K562 (cell line): ENCODE measurements around the gene PRSS12. TPM values are rescaled to one million over a fixed set of nuclear protein-coding genes. Genes with fewer than 3 reads are reported as not detected.

Source experiments
- ATAC-seq: fragments of 200-7000 bp; cut with Tn5 transposase; 3 replicates; pipeline ENCODE4 v1.9.1; 2020; ENCODE audit warnings: moderate library complexity
- BruUV-seq: library from RNA; stranded (reverse); fragments of 400-500 nt; replicated peaks from 2 replicates; lab custom pipeline; 2021; lab: Mats Ljungman, UMichigan
- CTCF ChIA-PET: fragments of 300-600 bp; formaldehyde crosslinking; extraction: SDS; loops from one replicate; lab custom pipeline; 2021; ENCODE audit warnings: low intra/inter-chr PET ratio; lab: Yijun Ruan, JAX
- POLR2A ChIA-PET: fragments of 300-600, 350-650 bp; sonication (Branson Sonifier 250); formaldehyde crosslinking; extraction: SDS; loops from one replicate; lab custom pipeline; 2021; ENCODE audit warnings: antibody characterized with exemption, inconsistent platforms; lab: Yijun Ruan, JAX
- DNase-seq, 4 experiments: peaks; one replicate each; pipeline versions ENCODE4 v3.0.0 to v3.0.0-alpha.2; 2011 to 2018; ENCODE audit warnings: low spot score in 3 of 4, mixed read lengths in 3 of 4; ENCODE audit errors: extremely low read depth in 1 of 4
- FAIRE-seq: peaks from 2 replicates; lab custom pipeline; 2011; peaks lifted over from hg19 to GRCh38; lab: Jason Lieb, UNC
- H2AFZ ChIP-seq: 2 replicates; pipeline ENCODE4 v1.6.0; 2011; ENCODE audit warnings: low read depth, low read length, control low read depth, inconsistent platforms
- H3K27ac ChIP-seq: fragments of 200-600 bp; 3 replicates; pipeline ENCODE4 v1.8.0; 2011; ENCODE audit warnings: low read depth, mild to moderate bottlenecking, control low read depth, inconsistent platforms, low read length, moderate library complexity, mixed read lengths; ENCODE audit errors: extremely low read depth
- H3K27me3 ChIP-seq, 2 experiments: fragments of 300-600 bp in 1 of 2; 2 replicates in 1 of 2; 3 replicates in 1 of 2; pipeline versions ENCODE4 v1.6.0 to v1.8.0; 2011; ENCODE audit warnings: inconsistent platforms in 2 of 2, low read length in 2 of 2, mild to moderate bottlenecking in 1 of 2, mixed read lengths in 1 of 2, moderate library complexity in 1 of 2; ENCODE audit not compliant: control insufficient read depth in 2 of 2, insufficient read depth in 2 of 2
- H3K36me3 ChIP-seq: fragments of 300-600 bp; 3 replicates; pipeline ENCODE4 v1.8.0; 2011; ENCODE audit warnings: mild to moderate bottlenecking, low read length, inconsistent platforms; ENCODE audit not compliant: control insufficient read depth, insufficient read depth
- H3K4me1 ChIP-seq, 2 experiments: fragments of 200-600 bp in 1 of 2; replicated peaks in 1 of 2; 2 replicates in 1 of 2; 3 replicates in 1 of 2; pipeline versions ENCODE4 v1.5.1 to v1.8.0; 2011; ENCODE audit warnings: inconsistent platforms in 2 of 2, low read length in 2 of 2, mild to moderate bottlenecking in 1 of 2, mixed read lengths in 1 of 2, moderate library complexity in 1 of 2; ENCODE audit not compliant: control insufficient read depth in 2 of 2, insufficient read depth in 2 of 2
- H3K4me2 ChIP-seq: 2 replicates; pipeline ENCODE4 v1.6.1; 2011; ENCODE audit warnings: low read length, control low read depth, inconsistent platforms, mixed read lengths; ENCODE audit not compliant: insufficient read depth
- H3K4me3 ChIP-seq: fragments of 200-600 bp; sonication (generic), shearing (Covaris generic); 2 replicates; pipeline ENCODE4 v1.5.1; 2016; ENCODE audit warnings: control low read depth, inconsistent platforms
- H3K79me2 ChIP-seq: fragments of 200-600 bp; 3 replicates; pipeline ENCODE4 v1.8.0; 2011; ENCODE audit warnings: low read length, inconsistent platforms; ENCODE audit not compliant: control insufficient read depth, insufficient read depth
- H3K9ac ChIP-seq, 2 experiments: 2 replicates each; pipeline versions ENCODE4 v1.6.0 to v1.6.1; 2011; ENCODE audit warnings: low read depth in 2 of 2, low read length in 2 of 2, control low read depth in 1 of 2, inconsistent platforms in 1 of 2, mild to moderate bottlenecking in 1 of 2, mixed read lengths in 1 of 2; ENCODE audit not compliant: insufficient read depth in 1 of 2
- H3K9me1 ChIP-seq: one replicate; pipeline ENCODE4 v1.6.0; 2011; ENCODE audit warnings: inconsistent platforms, mild to moderate bottlenecking, low read length, moderate library complexity; ENCODE audit not compliant: control insufficient read depth, insufficient read depth
- H3K9me3 ChIP-seq: replicated peaks from 2 replicates; pipeline ENCODE4 v1.5.1; 2011; ENCODE audit warnings: low read depth, low read length, inconsistent platforms; ENCODE audit not compliant: control insufficient read depth, insufficient read depth
- H4K20me1 ChIP-seq: replicated peaks from 2 replicates; pipeline ENCODE4 v1.6.1; 2011; ENCODE audit warnings: low read length, inconsistent platforms, mixed read lengths; ENCODE audit not compliant: control insufficient read depth, insufficient read depth
- DLX4 ChIP-seq: fragments of 250-450 bp; sonication (Bioruptor Pico); IDR thresholded peaks from 2 replicates; pipeline ENCODE4 v1.6.1; 2021; ENCODE audit warnings: mild to moderate bottlenecking
- MYBL2 ChIP-seq, 2 experiments: fragments of 450-650 bp in 1 of 2; sonication (generic) in 1 of 2; formaldehyde crosslinking in 1 of 2; IDR thresholded peaks; 2 replicates each; pipeline versions ENCODE4 v1.6.1 to v1.8.1; 2017 to 2022; ENCODE audit warnings: borderline replicate concordance in 1 of 2, inconsistent platforms in 1 of 2, low read depth in 1 of 2, mild to moderate bottlenecking in 1 of 2, missing genetic modification reagents in 1 of 2, moderate library complexity in 1 of 2
- RBM39 ChIP-seq: fragments of 200-400 bp; formaldehyde crosslinking; optimal IDR thresholded peaks from 2 replicates; pipeline ENCODE3; 2018; ENCODE audit warnings: low read depth, low read length
- RERE ChIP-seq: sonication (generic); formaldehyde crosslinking; IDR thresholded peaks from 2 replicates; pipeline ENCODE4 v1.8.0; 2023; ENCODE audit warnings: missing genetic modification reagents, mild to moderate bottlenecking, borderline replicate concordance
- SETDB1 ChIP-seq: IDR thresholded peaks from one replicate; pipeline ENCODE4 v1.6.1; 2012; ENCODE audit warnings: low read length, control low read depth, inconsistent platforms
- STAT5B ChIP-seq: fragments of 250-450 bp; sonication (Bioruptor Pico); IDR thresholded peaks from 2 replicates; pipeline ENCODE4 v1.8.0; 2021; ENCODE audit warnings: mild to moderate bottlenecking, inconsistent platforms
- ZNF282 ChIP-seq: sonication (generic); formaldehyde crosslinking; IDR thresholded peaks from 2 replicates; pipeline ENCODE4 v1.8.1; 2023; ENCODE audit warnings: missing genetic modification reagents
- WGBS: fragments of 100-300 bp; shearing (Covaris generic); methylation state at CpG from one replicate; pipeline ENCODE4 v1.1.6; 2016; ENCODE audit warnings: low coverage, mixed read lengths; ENCODE audit not compliant: insufficient coverage; ENCODE audit errors: missing lambda C conversion rate; 5-methylcytosine and 5-hydroxymethylcytosine counted together
- in situ Hi-C: fragments of 300-500 bp; cut with MboI; formaldehyde crosslinking; loops from 4 replicates; pipeline ENCODE4 v1.15.0; 2018; ENCODE audit warnings: inconsistent platforms, mixed read lengths
- intact Hi-C: fragments of 100-400 bp; cut with micrococcal nuclease; formaldehyde crosslinking; loops from 2 replicates; pipeline ENCODE4 v1.14.2; 2022
- polyA plus RNA-seq, 8 experiments: library from polyadenylated mRNA; depleted of rRNA in 4 of 8; stranded (reverse) in 5 of 8; unstranded in 3 of 8; fragments of >200 nt; fragmentation: Nextera tagmentation in 2 of 8; fragmentation: Illumina TruSeq in 1 of 8; extraction: Ambion mirVana in 2 of 8; extraction: Trizol in 1 of 8; gene quantifications; 2 replicates each; pipeline versions ENCODE4 v1.2.1 to v1.2.3, GENCODE V29; 2011 to 2014; ENCODE audit warnings: inconsistent platforms in 1 of 8, missing spikeins in 1 of 8
- total RNA-seq, 7 experiments: library from RNA; depleted of rRNA in 6 of 7; stranded (reverse); fragments of >200 nt in 6 of 7; fragmentation: Illumina TruSeq in 2 of 7; extraction: Trizol in 2 of 7; gene quantifications; 2 replicates each; pipeline versions ENCODE4 v1.2.1 to v1.2.3, GENCODE V29; 2011 to 2021; ENCODE audit warnings: low replicate concordance in 1 of 7
- TF ChIP-seq, protein P1 (sequence below), 2 experiments: fragments of 150-350 bp in 1 of 2; IDR thresholded peaks; 2 replicates each; pipeline ENCODE4 v1.6.1; 2012 to 2016; ENCODE audit warnings: low read depth in 2 of 2, low read length in 2 of 2, mild to moderate bottlenecking in 1 of 2, moderate library complexity in 1 of 2

PRSS12 gene
- total and polyA plus RNA-seq, 9 of the 15 experiments (the other 6 are each of a cell fraction or from before 2014, with no cell fraction given) = 0.06 to 0.11 (median 0.09) TPM; not detected in 6

DNA sequence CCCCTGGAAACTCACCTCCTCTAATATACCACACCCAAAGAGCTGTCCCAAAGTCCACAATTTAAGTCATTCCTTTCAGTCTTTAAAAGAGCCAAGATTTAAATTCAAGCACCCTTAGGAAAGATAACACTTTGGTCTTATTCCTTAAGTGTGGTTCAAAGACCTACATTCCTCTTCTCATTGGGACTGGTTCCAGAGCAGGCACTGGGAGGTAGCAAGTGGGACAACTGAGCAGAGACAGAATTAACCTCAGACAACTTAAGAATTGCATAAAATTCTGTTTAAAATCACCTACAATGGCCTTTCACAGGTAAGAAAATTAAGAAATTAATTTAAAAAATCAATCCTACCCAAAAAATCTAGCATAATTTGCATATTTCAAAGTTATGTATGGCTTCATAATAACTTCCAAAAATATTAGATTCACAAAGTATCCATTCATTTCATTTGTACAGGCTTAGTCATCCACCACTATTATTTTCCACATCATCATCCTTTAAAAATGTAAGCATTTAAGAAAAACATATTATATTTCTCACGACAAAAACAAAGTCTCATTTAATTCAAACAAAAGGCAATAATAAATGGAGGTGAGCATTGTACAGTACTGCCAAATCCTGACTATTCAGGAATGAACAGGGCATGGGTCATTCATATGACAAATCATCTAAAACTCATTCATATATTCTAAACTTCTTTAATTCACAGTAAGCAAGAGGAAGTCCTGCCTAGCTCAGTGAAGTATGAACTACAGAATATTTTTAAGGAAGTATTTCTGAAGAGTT lies 13.6 kb downstream of the PRSS12 start (continued):
- no peak for TF ChIP-seq RERE (CRISPR knock-in tag)

GRCh38 chr4:118338518-118338917 lies 14.3 kb downstream of the PRSS12 start:
- intact Hi-C loops (no loop called here), in situ Hi-C loops (no loop called here)
- H2AFZ ChIP-seq = no peak overlapping the region
- no peak overlapping the region for H3K4me3 ChIP-seq
- WGBS = 0% methylated on average over 1 of the region's 1 CpG
- H3K9me3 ChIP-seq = no peaks in the 10 kb centered on the region
- no peak overlapping the region for H3K9ac ChIP-seq
- POLR2A ChIA-PET = no interaction called here
- ATAC-seq (no peak), DNase-seq (no peak), FAIRE-seq (no peak)
- no peak overlapping the region for H3K27ac ChIP-seq
- no peaks in the 10 kb centered on the region for H3K4me1 ChIP-seq
- no peaks in the 10 kb centered on the region for H4K20me1 ChIP-seq
- no TSS peak for BruUV-seq
- CTCF ChIA-PET = no interaction called here
- H3K36me3 ChIP-seq = no peaks in the 10 kb centered on the region
- H3K27me3 ChIP-seq = no peaks in the 10 kb centered on the region
- no peaks in the 10 kb centered on the region for H3K9me1 ChIP-seq
- H3K4me2 ChIP-seq = no peak overlapping the region
- no peaks in the 10 kb centered on the region for H3K79me2 ChIP-seq
- no peak for TF ChIP-seq RBM39
- no peak for TF ChIP-seq ZNF282 (CRISPR knock-in tag)
- TF ChIP-seq SETDB1 = no peak
- TF ChIP-seq, protein P1, sequence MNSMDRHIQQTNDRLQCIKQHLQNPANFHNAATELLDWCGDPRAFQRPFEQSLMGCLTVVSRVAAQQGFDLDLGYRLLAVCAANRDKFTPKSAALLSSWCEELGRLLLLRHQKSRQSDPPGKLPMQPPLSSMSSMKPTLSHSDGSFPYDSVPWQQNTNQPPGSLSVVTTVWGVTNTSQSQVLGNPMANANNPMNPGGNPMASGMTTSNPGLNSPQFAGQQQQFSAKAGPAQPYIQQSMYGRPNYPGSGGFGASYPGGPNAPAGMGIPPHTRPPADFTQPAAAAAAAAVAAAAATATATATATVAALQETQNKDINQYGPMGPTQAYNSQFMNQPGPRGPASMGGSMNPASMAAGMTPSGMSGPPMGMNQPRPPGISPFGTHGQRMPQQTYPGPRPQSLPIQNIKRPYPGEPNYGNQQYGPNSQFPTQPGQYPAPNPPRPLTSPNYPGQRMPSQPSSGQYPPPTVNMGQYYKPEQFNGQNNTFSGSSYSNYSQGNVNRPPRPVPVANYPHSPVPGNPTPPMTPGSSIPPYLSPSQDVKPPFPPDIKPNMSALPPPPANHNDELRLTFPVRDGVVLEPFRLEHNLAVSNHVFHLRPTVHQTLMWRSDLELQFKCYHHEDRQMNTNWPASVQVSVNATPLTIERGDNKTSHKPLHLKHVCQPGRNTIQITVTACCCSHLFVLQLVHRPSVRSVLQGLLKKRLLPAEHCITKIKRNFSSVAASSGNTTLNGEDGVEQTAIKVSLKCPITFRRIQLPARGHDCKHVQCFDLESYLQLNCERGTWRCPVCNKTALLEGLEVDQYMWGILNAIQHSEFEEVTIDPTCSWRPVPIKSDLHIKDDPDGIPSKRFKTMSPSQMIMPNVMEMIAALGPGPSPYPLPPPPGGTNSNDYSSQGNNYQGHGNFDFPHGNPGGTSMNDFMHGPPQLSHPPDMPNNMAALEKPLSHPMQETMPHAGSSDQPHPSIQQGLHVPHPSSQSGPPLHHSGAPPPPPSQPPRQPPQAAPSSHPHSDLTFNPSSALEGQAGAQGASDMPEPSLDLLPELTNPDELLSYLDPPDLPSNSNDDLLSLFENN (IDR thresholded peaks at IDR 0.05; ENCODE audit: low read depth in 2 of 2, low read length in 2 of 2) = no peak
- no peak for TF ChIP-seq DLX4
- no peak for TF ChIP-seq STAT5B (CRISPR knock-in tag)
- TF ChIP-seq MYBL2 (IDR thresholded peaks at IDR 0.05; ENCODE audit: low read depth) = no peak
- TF ChIP-seq MYBL2 (CRISPR knock-in tag; IDR thresholded peaks at IDR 0.05; ENCODE audit: borderline replicate concordance) = no peak
